HepG2 (cell line): ENCODE measurements around the gene COBLL1. TPM values are rescaled to one million over a fixed set of nuclear protein-coding genes. Genes with fewer than 3 reads are reported as not detected.

Experiments used
- CBX2 ChIP-seq, 2 experiments: fragments of 200-600 bp in 1 of 2; sonication (generic); formaldehyde crosslinking in 1 of 2; IDR thresholded peaks; 2 replicates each; pipeline versions ENCODE4 v1.7.0 to v1.8.1; 2018 to 2022; ENCODE audit warnings: low read depth in 2 of 2, low read length in 1 of 2, mild to moderate bottlenecking in 1 of 2, missing genetic modification reagents in 1 of 2
- FIP1L1 ChIP-seq: fragments of 200-400 bp; formaldehyde crosslinking; IDR thresholded peaks from 2 replicates; pipeline ENCODE4 v1.6.1; 2018; ENCODE audit warnings: low read depth, mild to moderate bottlenecking, low read length, moderate library complexity, borderline replicate concordance; ENCODE audit not compliant: insufficient read depth
- GATA4 ChIP-seq: sonication (generic); IDR thresholded peaks from 2 replicates; pipeline ENCODE4 v1.6.1; 2016; ENCODE audit warnings: antibody characterized with exemption, low read depth, borderline replicate concordance
- HES4 ChIP-seq: sonication (generic); formaldehyde crosslinking; IDR thresholded peaks from 2 replicates; pipeline ENCODE4 v1.9.0; 2021; ENCODE audit warnings: mild to moderate bottlenecking, missing genetic modification reagents, borderline replicate concordance
- HHEX ChIP-seq: IDR thresholded peaks from 2 replicates; pipeline ENCODE4 v1.6.1; 2016; ENCODE audit warnings: control low read depth
- MBD4 ChIP-seq: IDR thresholded peaks from 2 replicates; pipeline ENCODE4 v1.6.1; 2012; ENCODE audit warnings: low read length, inconsistent platforms, borderline replicate concordance
- PHF5A ChIP-seq: IDR thresholded peaks from one replicate; pipeline ENCODE4 v1.6.1; 2018; ENCODE audit warnings: low read depth, missing genetic modification reagents; ENCODE audit not compliant: unreplicated experiment
- POLR2AphosphoS5 ChIP-seq: IDR thresholded peaks from 2 replicates; pipeline ENCODE4 v1.6.1; 2012; ENCODE audit warnings: low read depth, low read length
- PRMT3 ChIP-seq: sonication (generic); formaldehyde crosslinking; IDR thresholded peaks from 2 replicates; pipeline ENCODE4 v1.8.1; 2022; ENCODE audit warnings: low read depth, mild to moderate bottlenecking, moderate library complexity, missing genetic modification reagents, borderline replicate concordance
- RFX1 ChIP-seq: fragments of 450-650 bp; IDR thresholded peaks from 2 replicates; pipeline ENCODE4 v1.6.1; 2017
- THYN1 ChIP-seq: sonication (generic); formaldehyde crosslinking; IDR thresholded peaks from 2 replicates; pipeline ENCODE4 v1.8.1; 2023; ENCODE audit warnings: low read depth, mild to moderate bottlenecking, moderate library complexity, missing genetic modification reagents, borderline replicate concordance
- TP53 ChIP-seq: sonication (generic); formaldehyde crosslinking; conservative IDR thresholded peaks from 2 replicates; pipeline ENCODE4 v1.4.0; 2020; ENCODE audit warnings: missing genetic modification reagents
- YY1 ChIP-seq: IDR thresholded peaks from 2 replicates; pipeline ENCODE4 v1.6.1; 2011; ENCODE audit warnings: low read length, low read depth, moderate library complexity, mild to moderate bottlenecking; ENCODE audit not compliant: insufficient read depth, insufficient replicate concordance
- ZBTB3 ChIP-seq: sonication (generic); formaldehyde crosslinking; IDR thresholded peaks from 2 replicates; pipeline ENCODE4 v1.4.0; 2020; ENCODE audit warnings: low read depth, mild to moderate bottlenecking, moderate library complexity, missing genetic modification reagents, borderline replicate concordance
- ZFP1 ChIP-seq: IDR thresholded peaks from 2 replicates; pipeline ENCODE4 v1.6.1; 2016
- ZFP36L2 ChIP-seq: sonication (generic); formaldehyde crosslinking; IDR thresholded peaks from 2 replicates; pipeline ENCODE4 v1.4.0; 2020; ENCODE audit warnings: missing genetic modification reagents
- ZNF136 ChIP-seq: sonication (generic); formaldehyde crosslinking; IDR thresholded peaks from 2 replicates; pipeline ENCODE4 v1.8.1; 2022; ENCODE audit warnings: low read depth, mild to moderate bottlenecking, moderate library complexity, missing genetic modification reagents
- ZNF180 ChIP-seq: sonication (generic); formaldehyde crosslinking; IDR thresholded peaks from 2 replicates; pipeline ENCODE4 v1.4.0; 2020; ENCODE audit warnings: low read depth, missing genetic modification reagents, borderline replicate concordance
- ZNF616 ChIP-seq: sonication (generic); formaldehyde crosslinking; IDR thresholded peaks from 2 replicates; pipeline ENCODE4 v1.5.0; 2020; ENCODE audit warnings: low read depth, mild to moderate bottlenecking, missing genetic modification reagents
- ZNF780A ChIP-seq: sonication (generic); formaldehyde crosslinking; IDR thresholded peaks from 2 replicates; pipeline ENCODE4 v1.8.0; 2022; ENCODE audit warnings: mild to moderate bottlenecking, missing genetic modification reagents, moderate library complexity
- polyA plus RNA-seq, 8 experiments: library from polyadenylated mRNA; depleted of rRNA in 3 of 8; stranded (reverse) in 7 of 8; unstranded in 1 of 8; fragments of >200 nt; fragmentation: Illumina TruSeq in 4 of 8; extraction: Trizol in 4 of 8; gene quantifications; 2 replicates each; pipeline versions ENCODE4 v1.2.1 to v1.2.3, GENCODE V29; 2011 to 2016; ENCODE audit warnings: low read depth in 4 of 8, missing spikeins in 1 of 8, mixed read lengths in 1 of 8; ENCODE audit not compliant: insufficient read depth in 1 of 8
- total RNA-seq, 5 experiments: library from RNA; depleted of rRNA; stranded (reverse); fragments of >200 nt; fragmentation: Illumina TruSeq; extraction: Trizol; gene quantifications; 2 replicates each; pipeline ENCODE4 v1.2.3, GENCODE V29; 2016; ENCODE audit warnings: low read depth in 1 of 5
- TF ChIP-seq, protein P1 (sequence below): sonication (generic); formaldehyde crosslinking; IDR thresholded peaks from 2 replicates; pipeline ENCODE4 v1.4.0; 2020; ENCODE audit warnings: missing genetic modification reagents
- TF ChIP-seq, protein P2 (sequence below): sonication (generic); formaldehyde crosslinking; IDR thresholded peaks from 2 replicates; pipeline ENCODE4 v1.4.0; 2020; ENCODE audit warnings: missing genetic modification reagents, mild to moderate bottlenecking, borderline replicate concordance
- TF ChIP-seq, protein P3 (sequence below): sonication (generic); formaldehyde crosslinking; IDR thresholded peaks from 2 replicates; pipeline ENCODE4 v1.8.0; 2022; ENCODE audit warnings: missing genetic modification reagents, mild to moderate bottlenecking, moderate library complexity, borderline replicate concordance

COBLL1 gene
- total and polyA plus RNA-seq, 2 of the 13 experiments (the other 11 are each of a cell fraction or from before 2014, with no cell fraction given): 32.6 to 86.8 TPM

DNA sequence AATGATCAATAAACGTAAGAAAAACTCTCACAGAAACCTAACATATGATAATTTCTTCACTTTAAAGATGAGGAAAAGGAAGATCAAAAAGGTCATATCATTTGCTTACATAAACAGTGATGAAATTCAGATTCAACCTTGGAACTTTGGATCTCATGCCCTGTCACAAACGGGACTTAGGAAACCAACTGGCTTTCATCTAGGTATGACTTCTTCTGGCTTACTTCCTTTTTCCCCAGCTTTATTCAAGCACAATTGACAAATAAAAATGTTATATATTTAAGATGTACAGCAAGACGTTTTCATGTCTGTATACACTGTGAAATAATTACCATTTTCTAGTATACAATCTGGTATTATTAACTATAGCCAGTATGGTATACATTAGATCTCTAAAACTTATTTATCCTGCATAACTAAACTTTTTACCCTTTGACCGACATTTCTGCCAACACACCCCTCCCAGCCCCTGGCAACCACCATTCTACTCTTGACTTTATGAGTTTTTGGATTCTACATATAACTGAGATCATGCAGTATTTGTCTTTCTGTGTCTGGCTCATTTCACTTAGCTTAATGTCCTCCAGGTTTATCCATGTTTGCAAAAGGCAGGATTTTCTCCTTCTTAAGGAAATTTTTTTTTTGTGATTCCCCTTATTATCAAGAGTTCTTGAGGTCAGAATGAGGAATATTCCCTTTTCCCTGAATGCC is 46.0 kb upstream of the COBLL1 start (continued):
- TF ChIP-seq, protein P1, sequence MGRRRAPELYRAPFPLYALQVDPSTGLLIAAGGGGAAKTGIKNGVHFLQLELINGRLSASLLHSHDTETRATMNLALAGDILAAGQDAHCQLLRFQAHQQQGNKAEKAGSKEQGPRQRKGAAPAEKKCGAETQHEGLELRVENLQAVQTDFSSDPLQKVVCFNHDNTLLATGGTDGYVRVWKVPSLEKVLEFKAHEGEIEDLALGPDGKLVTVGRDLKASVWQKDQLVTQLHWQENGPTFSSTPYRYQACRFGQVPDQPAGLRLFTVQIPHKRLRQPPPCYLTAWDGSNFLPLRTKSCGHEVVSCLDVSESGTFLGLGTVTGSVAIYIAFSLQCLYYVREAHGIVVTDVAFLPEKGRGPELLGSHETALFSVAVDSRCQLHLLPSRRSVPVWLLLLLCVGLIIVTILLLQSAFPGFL (CRISPR knock-in tag): no peak
- TF ChIP-seq ZNF780A (CRISPR knock-in tag) (no peak), POLR2AphosphoS5 (peak; percentile 43; the same call in 1 of the 2 replicates), ZBTB3 (no peak), TP53 (no peak), CBX2 (IDR thresholded peaks at IDR 0.05; ENCODE audit: low read depth, low read length) (no peak), CBX2 (CRISPR knock-in tag; IDR thresholded peaks at IDR 0.05; ENCODE audit: low read depth) (no peak), HHEX (CRISPR knock-in tag) (peak; percentile 33; the same call in 1 of the 2 replicates), ZFP1 (CRISPR knock-in tag) (0 out of 2 replicates have a peak, but pooled peaks have one; percentile 33), FIP1L1 (no peak), ZFP36L2 (CRISPR knock-in tag) (no peak), ZNF136 (CRISPR knock-in tag) (0 out of 2 replicates have a peak, but pooled peaks have one; percentile 59), ZNF180 (no peak), MBD4 (peak; percentile 60; the same call in 1 of the 2 replicates), HES4 (CRISPR knock-in tag) (no peak), THYN1 (no peak), YY1 (peak; percentile 18), ZNF616 (CRISPR knock-in tag) (no peak), PHF5A (CRISPR knock-in tag) (peak; percentile 85), RFX1 (no peak), PRMT3 (CRISPR knock-in tag) (no peak), GATA4 (peak; percentile 88; the same call in 1 of the 2 replicates)
- TF ChIP-seq, protein P2, sequence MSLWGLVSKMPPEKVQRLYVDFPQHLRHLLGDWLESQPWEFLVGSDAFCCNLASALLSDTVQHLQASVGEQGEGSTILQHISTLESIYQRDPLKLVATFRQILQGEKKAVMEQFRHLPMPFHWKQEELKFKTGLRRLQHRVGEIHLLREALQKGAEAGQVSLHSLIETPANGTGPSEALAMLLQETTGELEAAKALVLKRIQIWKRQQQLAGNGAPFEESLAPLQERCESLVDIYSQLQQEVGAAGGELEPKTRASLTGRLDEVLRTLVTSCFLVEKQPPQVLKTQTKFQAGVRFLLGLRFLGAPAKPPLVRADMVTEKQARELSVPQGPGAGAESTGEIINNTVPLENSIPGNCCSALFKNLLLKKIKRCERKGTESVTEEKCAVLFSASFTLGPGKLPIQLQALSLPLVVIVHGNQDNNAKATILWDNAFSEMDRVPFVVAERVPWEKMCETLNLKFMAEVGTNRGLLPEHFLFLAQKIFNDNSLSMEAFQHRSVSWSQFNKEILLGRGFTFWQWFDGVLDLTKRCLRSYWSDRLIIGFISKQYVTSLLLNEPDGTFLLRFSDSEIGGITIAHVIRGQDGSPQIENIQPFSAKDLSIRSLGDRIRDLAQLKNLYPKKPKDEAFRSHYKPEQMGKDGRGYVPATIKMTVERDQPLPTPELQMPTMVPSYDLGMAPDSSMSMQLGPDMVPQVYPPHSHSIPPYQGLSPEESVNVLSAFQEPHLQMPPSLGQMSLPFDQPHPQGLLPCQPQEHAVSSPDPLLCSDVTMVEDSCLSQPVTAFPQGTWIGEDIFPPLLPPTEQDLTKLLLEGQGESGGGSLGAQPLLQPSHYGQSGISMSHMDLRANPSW (CRISPR knock-in tag): peak; percentile 32; the same call in 1 of the 2 replicates
- TF ChIP-seq, protein P3, sequence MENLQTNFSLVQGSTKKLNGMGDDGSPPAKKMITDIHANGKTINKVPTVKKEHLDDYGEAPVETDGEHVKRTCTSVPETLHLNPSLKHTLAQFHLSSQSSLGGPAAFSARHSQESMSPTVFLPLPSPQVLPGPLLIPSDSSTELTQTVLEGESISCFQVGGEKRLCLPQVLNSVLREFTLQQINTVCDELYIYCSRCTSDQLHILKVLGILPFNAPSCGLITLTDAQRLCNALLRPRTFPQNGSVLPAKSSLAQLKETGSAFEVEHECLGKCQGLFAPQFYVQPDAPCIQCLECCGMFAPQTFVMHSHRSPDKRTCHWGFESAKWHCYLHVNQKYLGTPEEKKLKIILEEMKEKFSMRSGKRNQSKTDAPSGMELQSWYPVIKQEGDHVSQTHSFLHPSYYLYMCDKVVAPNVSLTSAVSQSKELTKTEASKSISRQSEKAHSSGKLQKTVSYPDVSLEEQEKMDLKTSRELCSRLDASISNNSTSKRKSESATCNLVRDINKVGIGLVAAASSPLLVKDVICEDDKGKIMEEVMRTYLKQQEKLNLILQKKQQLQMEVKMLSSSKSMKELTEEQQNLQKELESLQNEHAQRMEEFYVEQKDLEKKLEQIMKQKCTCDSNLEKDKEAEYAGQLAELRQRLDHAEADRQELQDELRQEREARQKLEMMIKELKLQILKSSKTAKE (CRISPR knock-in tag): no peak
